Astrocyte (in vitro differentiated cells and primary cell): Measurements from ENCODE around the gene CCL21. TPM values are rescaled to one million over a fixed set of nuclear protein-coding genes. Genes with fewer than 3 reads are reported as not detected.

Source experiments
- DNase-seq: peaks from one replicate; pipeline ENCODE4 v3.0.0-alpha.2; 2010; ENCODE audit warnings: low read depth
- FAIRE-seq: peaks from 2 replicates; lab custom pipeline; 2011; peaks lifted over from hg19 to GRCh38; lab: Jason Lieb, UNC
- H2AFZ ChIP-seq: 2 replicates; pipeline ENCODE4 v1.6.0; 2012; ENCODE audit warnings: low read depth, low read length, inconsistent platforms
- H3K27ac ChIP-seq: 2 replicates; pipeline ENCODE4 v1.5.1; 2011; ENCODE audit warnings: low read depth, low read length, inconsistent platforms
- H3K27me3 ChIP-seq: 2 replicates; pipeline ENCODE4 v1.6.0; 2011; ENCODE audit warnings: low read length, inconsistent platforms; ENCODE audit not compliant: insufficient read depth
- H3K36me3 ChIP-seq: 2 replicates; pipeline ENCODE4 v1.5.1; 2011; ENCODE audit warnings: low read length, inconsistent platforms; ENCODE audit not compliant: insufficient read depth
- H3K4me1 ChIP-seq: 2 replicates; pipeline ENCODE4 v1.5.1; 2011; ENCODE audit warnings: low read length, inconsistent platforms; ENCODE audit not compliant: insufficient read depth
- H3K4me2 ChIP-seq: 2 replicates; pipeline ENCODE4 v1.6.0; 2012; ENCODE audit warnings: low read length, inconsistent platforms
- H3K4me3 ChIP-seq: 2 replicates; pipeline ENCODE4 v1.5.1; 2011; ENCODE audit warnings: low read depth, mild to moderate bottlenecking, low read length, inconsistent platforms; ENCODE audit not compliant: insufficient read depth
- H3K79me2 ChIP-seq: 2 replicates; pipeline ENCODE4 v1.6.0; 2012; ENCODE audit warnings: mild to moderate bottlenecking, low read length, inconsistent platforms; ENCODE audit not compliant: insufficient read depth
- H3K9ac ChIP-seq: 2 replicates; pipeline ENCODE4 v1.6.0; 2012; ENCODE audit warnings: mild to moderate bottlenecking, low read length, inconsistent platforms
- H3K9me3 ChIP-seq: 2 replicates; pipeline ENCODE4 v1.5.1; 2012; ENCODE audit warnings: low read depth, mild to moderate bottlenecking, low read length, inconsistent platforms; ENCODE audit not compliant: insufficient read depth
- H4K20me1 ChIP-seq: 2 replicates; pipeline ENCODE4 v1.6.0; 2012; ENCODE audit warnings: low read length, inconsistent platforms; ENCODE audit not compliant: insufficient read depth
- H3K27ac Mint-ChIP-seq: one replicate; pipeline ENCODE4 v1.8.0; 2021; ENCODE audit warnings: mild to moderate bottlenecking, mixed read lengths; ENCODE audit not compliant: unreplicated experiment
- H3K27me3 Mint-ChIP-seq: one replicate; pipeline ENCODE4 v1.8.0; 2021; ENCODE audit warnings: low read depth, mixed read lengths; ENCODE audit not compliant: unreplicated experiment
- H3K36me3 Mint-ChIP-seq: one replicate; pipeline ENCODE4 v1.8.0; 2021; ENCODE audit warnings: low read depth, mixed read lengths; ENCODE audit not compliant: unreplicated experiment
- H3K4me1 Mint-ChIP-seq: one replicate; pipeline ENCODE4 v1.8.0; 2021; ENCODE audit warnings: low read depth, mixed read lengths; ENCODE audit not compliant: unreplicated experiment
- H3K4me3 Mint-ChIP-seq: one replicate; pipeline ENCODE4 v1.8.0; 2021; ENCODE audit warnings: mild to moderate bottlenecking, moderate library complexity, mixed read lengths; ENCODE audit not compliant: unreplicated experiment
- H3K9me3 Mint-ChIP-seq: one replicate; pipeline ENCODE4 v1.8.0; 2021; ENCODE audit warnings: mild to moderate bottlenecking, mixed read lengths; ENCODE audit not compliant: unreplicated experiment
- CTCF ChIP-seq: IDR thresholded peaks from 2 replicates; pipeline ENCODE4 v1.5.1; 2011; ENCODE audit warnings: low read depth, mild to moderate bottlenecking, inconsistent platforms, low read length, moderate library complexity; ENCODE audit not compliant: insufficient read depth
- EZH2 ChIP-seq: IDR thresholded peaks from 2 replicates; pipeline ENCODE4 v1.6.1; 2012; ENCODE audit warnings: mild to moderate bottlenecking, low read length, inconsistent platforms; ENCODE audit not compliant: insufficient read depth
- total RNA-seq: library from RNA; stranded (reverse); gene quantifications from 2 replicates; pipeline ENCODE4 v1.2.1, GENCODE V29; 2021

Gene CCL21
- total RNA-seq, 1 donor from 2014 or later = not detected

GRCh38 chr9:34717996-34718614, 8.2 kb upstream of the CCL21 start:
- H4K20me1 ChIP-seq = no peaks in the 10 kb centered on the region
- DNase-seq = no peak
- Mint-ChIP-seq H3K4me1 (peaks cover 10% of the 10 kb centered on the region), H3K27me3 (peaks cover 31% of the 10 kb centered on the region), H3K27ac (no peak overlapping the region), H3K36me3 (peaks cover 2% of the 10 kb centered on the region), H3K9me3 (peaks cover 10% of the 10 kb centered on the region), H3K4me3 (no peak overlapping the region)
- H3K9me3 ChIP-seq = no peaks in the 10 kb centered on the region
- no peaks in the 10 kb centered on the region for H3K4me1 ChIP-seq
- no peak overlapping the region for H3K9ac ChIP-seq
- peaks cover 2% of the 10 kb centered on the region for H3K27me3 ChIP-seq
- H3K79me2 ChIP-seq = no peaks in the 10 kb centered on the region
- H3K4me3 ChIP-seq = no peak overlapping the region
- no peak overlapping the region for H3K4me2 ChIP-seq
- no peaks in the 10 kb centered on the region for H3K36me3 ChIP-seq
- TF ChIP-seq EZH2 (no peak), CTCF (no peak)
- no peak overlapping the region for H3K27ac ChIP-seq
- no peak for FAIRE-seq
- H2AFZ ChIP-seq = no peak overlapping the region

GRCh38 chr9:34716711-34717110, 6.8 kb upstream of the CCL21 start:
- TF ChIP-seq EZH2 = no peak
- no peak for TF ChIP-seq CTCF
- no peak overlapping the region for H3K4me3 Mint-ChIP-seq
- H3K4me1 ChIP-seq = no peaks in the 10 kb centered on the region
- H3K9me3 ChIP-seq = no peaks in the 10 kb centered on the region
- no peak overlapping the region for H3K4me2 ChIP-seq
- H3K79me2 ChIP-seq = no peaks in the 10 kb centered on the region
- peaks cover 2% of the 10 kb centered on the region for H3K27me3 ChIP-seq
- FAIRE-seq (no peak), DNase-seq (no peak)
- H3K4me3 ChIP-seq = no peak overlapping the region
- H3K27ac ChIP-seq = no peak overlapping the region
- no peaks in the 10 kb centered on the region for H3K36me3 ChIP-seq
- H2AFZ ChIP-seq = no peak overlapping the region
- peaks cover 19% of the 10 kb centered on the region for H3K27me3 Mint-ChIP-seq
- H4K20me1 ChIP-seq = no peaks in the 10 kb centered on the region
- H3K9ac ChIP-seq = no peak overlapping the region
- no peaks in the 10 kb centered on the region for H3K36me3 Mint-ChIP-seq
- H3K9me3 Mint-ChIP-seq = peaks cover 6% of the 10 kb centered on the region
- no peak overlapping the region for H3K27ac Mint-ChIP-seq
- H3K4me1 Mint-ChIP-seq = peaks cover 10% of the 10 kb centered on the region

GRCh38 chr9:34715639-34716215, 5.8 kb upstream of the CCL21 start:
- Histone ChIP-seq H3K9ac (no peak overlapping the region), H3K9me3 (no peaks in the 10 kb centered on the region), H3K36me3 (no peaks in the 10 kb centered on the region), H4K20me1 (no peaks in the 10 kb centered on the region), H3K79me2 (no peaks in the 10 kb centered on the region), H3K4me1 (no peaks in the 10 kb centered on the region), H3K4me3 (no peak overlapping the region), H3K4me2 (no peak overlapping the region), H2AFZ (no peak overlapping the region), H3K27ac (no peak overlapping the region), H3K27me3 (peaks cover 2% of the 10 kb centered on the region)
- TF ChIP-seq CTCF (no peak), EZH2 (no peak)
- Mint-ChIP-seq H3K4me1 (peaks cover 10% of the 10 kb centered on the region), H3K9me3 (peaks cover 3% of the 10 kb centered on the region), H3K27me3 (peaks cover 12% of the 10 kb centered on the region), H3K36me3 (no peaks in the 10 kb centered on the region), H3K4me3 (no peak overlapping the region), H3K27ac (no peak overlapping the region)
- no peak for DNase-seq
- no peak for FAIRE-seq
